ENCODE data around the gene ZNF592. TPM values are rescaled to one million over a fixed set of nuclear protein-coding genes. Genes with fewer than 3 reads are reported as not detected.

Gene ZNF592
- polyA plus RNA-seq, 1 donor (not counting 4 experiments of a cell fraction or from before 2014, with no cell fraction given) = 4.1 TPM

DNA sequence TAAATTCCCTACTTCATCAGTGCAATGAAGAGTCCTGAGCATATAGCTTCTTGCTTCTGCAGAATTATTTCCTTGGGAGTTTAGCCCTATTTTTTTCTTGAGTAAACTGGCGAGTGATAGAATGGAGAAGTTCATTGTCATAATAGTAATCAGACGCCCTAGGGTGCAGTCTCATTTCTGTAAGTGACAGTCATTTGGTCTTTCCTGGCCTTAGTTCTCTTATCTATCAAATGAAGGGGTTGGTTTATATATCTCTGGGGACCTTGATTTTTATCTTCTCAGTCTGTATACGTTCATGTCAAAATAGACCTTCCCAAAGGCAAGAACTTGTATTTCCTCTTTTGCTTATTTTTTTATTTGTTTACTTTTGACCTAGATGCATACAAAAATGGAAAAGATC, 58.8 kb downstream of the ZNF592 start:
- Histone ChIP-seq H3K9ac (ENCODE audit: control insufficient read depth, extremely low read depth, insufficient read depth, low read length) (no peak overlapping the region), H3K4me1 (ENCODE audit: control insufficient read depth, extremely low read depth, insufficient read depth, low read length) (no peaks in the 10 kb centered on the region), H3K27me3 (ENCODE audit: control insufficient read depth, extremely low read depth, insufficient read depth, low read length) (no peaks in the 10 kb centered on the region), H3K36me3 (ENCODE audit: control insufficient read depth in 2 of 2, extremely low read depth in 1 of 2, insufficient read depth in 2 of 2, low read length in 2 of 2) (peaks cover 3 to 9% of the 10 kb centered on the region in 2 experiments), H3K27ac (ENCODE audit: control insufficient read depth, insufficient read depth, low read length) (no peak overlapping the region), H3K79me2 (ENCODE audit: control insufficient read depth, insufficient read depth, low read length) (no peaks in the 10 kb centered on the region), H4K20me1 (ENCODE audit: control insufficient read depth, extremely low read depth, insufficient read depth, low read length) (peaks cover 2% of the 10 kb centered on the region), H3K9me1 (ENCODE audit: control insufficient read depth, extremely low read depth, insufficient read depth, low read length) (no peaks in the 10 kb centered on the region), H3K9me3 (ENCODE audit: control insufficient read depth, low read depth, low read length) (no peaks in the 10 kb centered on the region), H2AFZ (ENCODE audit: control insufficient read depth, low read length) (no peak overlapping the region), H3K4me3 (ENCODE audit: control insufficient read depth in 2 of 3, extremely low read depth in 1 of 3, insufficient read depth in 2 of 3, low read depth in 1 of 3, low read length in 3 of 3) (no peak overlapping the region), H3K4me2 (ENCODE audit: control insufficient read depth, extremely low read depth, insufficient read depth, low read depth, low read length) (no peak overlapping the region)
- FAIRE-seq (no peak), DNase-seq (ENCODE audit: low read depth, low spot score) (no peak)
- dilution Hi-C loops (cut with MboI; ENCODE audit: extremely low pct_ligation_motif_present, low sequenced_read_pairs) = no loop called here
- TF ChIP-seq CTCF (optimal IDR thresholded peaks at IDR 0.05 in 1 of 3, IDR thresholded peaks at IDR 0.05 in 1 of 3, conservative IDR thresholded peaks at IDR 0.05 in 1 of 3; ENCODE audit: extremely low read depth in 1 of 3, insufficient read depth in 2 of 3, low read length in 3 of 3) = no peak
- TF ChIP-seq EZH2 (IDR thresholded peaks at IDR 0.05; ENCODE audit: low read length) = no peak

DNA sequence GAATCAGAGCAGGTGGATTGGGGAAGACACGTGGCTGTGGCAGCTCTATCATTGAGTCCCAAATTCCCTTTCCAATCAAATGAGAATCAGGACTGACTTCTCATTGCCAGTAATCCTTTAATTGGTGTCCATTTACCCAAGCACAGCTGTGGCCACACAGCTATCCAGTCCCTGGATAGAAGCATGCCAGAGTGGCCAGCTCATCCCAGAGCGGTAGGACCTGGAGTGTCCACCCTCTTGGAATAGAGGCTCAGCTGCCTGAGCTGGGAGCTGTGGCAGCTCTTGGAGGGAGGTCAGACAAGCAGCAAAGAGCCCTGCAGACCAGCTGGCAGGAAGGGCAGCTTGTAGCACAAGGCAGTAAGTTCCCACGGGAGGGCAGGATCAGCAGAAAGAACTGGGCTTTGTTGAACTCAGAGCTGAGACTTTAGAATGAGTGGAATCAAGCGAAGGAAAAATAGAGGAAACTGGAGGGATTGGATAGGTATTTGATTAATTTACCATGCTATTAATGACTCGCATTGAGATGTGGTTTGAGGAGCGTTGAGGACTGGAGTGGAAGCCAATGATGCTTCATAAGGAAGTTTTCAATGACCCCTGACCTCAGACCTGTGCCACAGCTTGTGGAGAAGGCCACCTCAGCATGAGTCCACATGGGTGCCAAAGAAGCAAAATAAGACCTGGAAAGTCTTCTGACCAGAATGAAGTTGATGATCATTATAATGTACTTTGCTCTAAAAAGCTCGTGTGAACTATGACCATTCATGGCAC, 61.9 kb downstream of the ZNF592 start:
- Histone ChIP-seq H3K9ac (ENCODE audit: control insufficient read depth, extremely low read depth, insufficient read depth, low read length) (no peak overlapping the region), H3K27me3 (ENCODE audit: control insufficient read depth, extremely low read depth, insufficient read depth, low read length) (no peaks in the 10 kb centered on the region), H2AFZ (ENCODE audit: control insufficient read depth, low read length) (no peak overlapping the region), H3K4me3 (ENCODE audit: control insufficient read depth in 2 of 3, extremely low read depth in 1 of 3, insufficient read depth in 2 of 3, low read depth in 1 of 3, low read length in 3 of 3) (no peak overlapping the region), H4K20me1 (ENCODE audit: control insufficient read depth, extremely low read depth, insufficient read depth, low read length) (no peaks in the 10 kb centered on the region), H3K9me3 (ENCODE audit: control insufficient read depth, low read depth, low read length) (no peaks in the 10 kb centered on the region), H3K79me2 (ENCODE audit: control insufficient read depth, insufficient read depth, low read length) (no peaks in the 10 kb centered on the region), H3K4me1 (ENCODE audit: control insufficient read depth, extremely low read depth, insufficient read depth, low read length) (no peaks in the 10 kb centered on the region), H3K4me2 (ENCODE audit: control insufficient read depth, extremely low read depth, insufficient read depth, low read depth, low read length) (no peak overlapping the region), H3K9me1 (ENCODE audit: control insufficient read depth, extremely low read depth, insufficient read depth, low read length) (no peaks in the 10 kb centered on the region), H3K36me3 (ENCODE audit: control insufficient read depth in 2 of 2, extremely low read depth in 1 of 2, insufficient read depth in 2 of 2, low read length in 2 of 2) (no peaks in the 10 kb centered on the region), H3K27ac (ENCODE audit: control insufficient read depth, insufficient read depth, low read length) (no peak overlapping the region)
- FAIRE-seq (no peak), DNase-seq (ENCODE audit: low read depth, low spot score) (no peak)
- no peak for TF ChIP-seq EZH2 (IDR thresholded peaks at IDR 0.05; ENCODE audit: low read length)
- TF ChIP-seq CTCF (optimal IDR thresholded peaks at IDR 0.05 in 1 of 3, IDR thresholded peaks at IDR 0.05 in 1 of 3, conservative IDR thresholded peaks at IDR 0.05 in 1 of 3; ENCODE audit: extremely low read depth in 1 of 3, insufficient read depth in 2 of 3, low read length in 3 of 3) = no peak
- dilution Hi-C loops (cut with MboI; ENCODE audit: extremely low pct_ligation_motif_present, low sequenced_read_pairs) = no loop called here

Measured in keratinocyte (primary cell).